ENCODE data around the gene POLR3A. TPM values are rescaled to one million over a fixed set of nuclear protein-coding genes. Genes with fewer than 3 reads are reported as not detected.

Gene POLR3A
- 10.8 and 14.1 TPM in 2 replicates for polyA plus RNA-seq (2012; rRNA removed)
- polyA plus RNA-seq (2012; cell fraction: cytosol; rRNA removed) = 7.7 and 9.0 TPM in 2 replicates
- polyA plus RNA-seq (2012; cell fraction: nucleus; rRNA removed) = 23.2 and 30.4 TPM in 2 replicates

DNA sequence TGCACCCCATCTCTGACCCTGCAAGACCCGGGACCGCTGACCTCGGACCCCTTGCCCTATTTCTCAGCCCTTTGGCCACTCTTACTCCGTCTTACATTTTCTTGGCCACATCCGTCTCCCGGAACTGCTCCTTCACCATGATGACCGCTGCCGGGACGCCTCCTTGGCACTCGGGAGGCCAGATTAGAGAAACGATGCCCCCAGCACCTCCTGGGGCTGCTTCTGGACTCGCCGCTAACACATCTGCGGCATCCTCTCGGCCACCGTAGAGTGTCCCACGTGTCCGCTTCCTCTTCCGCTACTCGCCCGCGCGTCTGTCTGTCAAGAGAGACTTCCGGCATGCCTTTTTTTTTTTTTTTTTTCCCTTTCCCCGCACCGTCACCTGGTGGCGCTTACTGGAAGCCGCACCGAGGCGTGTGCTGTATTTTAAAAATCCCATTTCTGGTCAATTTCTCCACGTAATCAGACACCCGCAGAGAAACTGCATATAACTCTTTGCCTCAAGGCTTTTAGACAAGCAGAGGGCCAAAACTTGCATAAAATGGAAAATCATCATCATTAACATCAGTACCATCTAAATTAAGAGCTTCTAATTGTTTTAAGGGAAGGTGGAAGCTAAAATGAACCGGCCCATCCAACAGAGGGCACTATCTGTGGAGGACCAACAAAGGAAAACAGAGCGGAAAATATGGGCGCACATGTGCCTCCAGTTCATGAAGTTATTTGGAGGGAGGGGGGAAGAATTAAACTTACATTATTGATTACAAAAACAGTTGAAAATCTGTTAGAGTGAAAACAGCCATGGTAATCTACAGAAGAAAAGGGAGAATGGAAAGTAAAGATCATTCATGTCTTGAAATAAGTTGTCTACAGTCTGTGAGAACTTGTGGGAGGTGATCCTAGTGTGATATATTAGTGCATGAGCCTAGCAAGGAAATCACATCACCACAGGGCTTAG, at the start of gene POLR3A:
Gene POLR3A (minus strand): TSS at position 247 of the 958 bp plus-strand sequence. CDS start 108 bp downstream, at position 139.
- peak; percentile 87 for DNase-seq
- ChIA-PET POLR2A (interaction anchor here (0.7 to 1.0 kb wide), 2 partner anchors 152 to 721 kb away, joined by 3 read pairs; no protein-coding TSS in a partner anchor), CTCF (interaction anchor here (0.6 to 1.4 kb wide), 15 partner anchors 10 to 1163 kb away, joined by 3 to 6 read pairs (median 3); no protein-coding TSS in a partner anchor)
- Histone ChIP-seq H3K27me3 (ENCODE audit: insufficient read depth) (no peaks in the 10 kb centered on the region), H3K79me2 (ENCODE audit: insufficient read depth) (peaks cover 41% of the 10 kb centered on the region), H3K4me1 (ENCODE audit: control insufficient read depth in 1 of 2, insufficient read depth in 2 of 2, low read depth in 1 of 2, low read length in 1 of 2) (peaks cover 11 to 15% of the 10 kb centered on the region in 2 experiments), H3K27ac (ENCODE audit: low read depth in 2 of 2, low read length in 1 of 2) (peak within 1 kb of the TSS; percentile 74 to 96), H3K9me3 (no peaks in the 10 kb centered on the region), H3K4me2 (peak within 1 kb of the TSS; percentile 87), H3K4me3 (ENCODE audit: low read depth in 2 of 2, low read length in 1 of 2) (peak within 1 kb of the TSS; percentile 89 to 97), H3K9me2 (no peaks in the 10 kb centered on the region), H3K9ac (peak within 1 kb of the TSS; percentile 85), H3K36me3 (replicated peaks in 1 of 2; ENCODE audit: control insufficient read depth in 1 of 2, insufficient read depth in 2 of 2, low read length in 1 of 2) (peaks cover 16 to 20% of the 10 kb centered on the region in 2 experiments), H3F3A (replicated peaks; ENCODE audit: insufficient read depth) (peaks cover 43% of the 10 kb centered on the region), H4K20me1 (ENCODE audit: insufficient read depth) (peaks cover 2% of the 10 kb centered on the region; the same call in 1 of the 2 replicates), H2AFZ (ENCODE audit: low read depth) (peak within 1 kb of the TSS; percentile 89)
- WGBS (ENCODE audit: low lambda C conversion rate) = under 1% methylated on average over 31 of the region's 35 CpGs
- TF ChIP-seq, protein P1, sequence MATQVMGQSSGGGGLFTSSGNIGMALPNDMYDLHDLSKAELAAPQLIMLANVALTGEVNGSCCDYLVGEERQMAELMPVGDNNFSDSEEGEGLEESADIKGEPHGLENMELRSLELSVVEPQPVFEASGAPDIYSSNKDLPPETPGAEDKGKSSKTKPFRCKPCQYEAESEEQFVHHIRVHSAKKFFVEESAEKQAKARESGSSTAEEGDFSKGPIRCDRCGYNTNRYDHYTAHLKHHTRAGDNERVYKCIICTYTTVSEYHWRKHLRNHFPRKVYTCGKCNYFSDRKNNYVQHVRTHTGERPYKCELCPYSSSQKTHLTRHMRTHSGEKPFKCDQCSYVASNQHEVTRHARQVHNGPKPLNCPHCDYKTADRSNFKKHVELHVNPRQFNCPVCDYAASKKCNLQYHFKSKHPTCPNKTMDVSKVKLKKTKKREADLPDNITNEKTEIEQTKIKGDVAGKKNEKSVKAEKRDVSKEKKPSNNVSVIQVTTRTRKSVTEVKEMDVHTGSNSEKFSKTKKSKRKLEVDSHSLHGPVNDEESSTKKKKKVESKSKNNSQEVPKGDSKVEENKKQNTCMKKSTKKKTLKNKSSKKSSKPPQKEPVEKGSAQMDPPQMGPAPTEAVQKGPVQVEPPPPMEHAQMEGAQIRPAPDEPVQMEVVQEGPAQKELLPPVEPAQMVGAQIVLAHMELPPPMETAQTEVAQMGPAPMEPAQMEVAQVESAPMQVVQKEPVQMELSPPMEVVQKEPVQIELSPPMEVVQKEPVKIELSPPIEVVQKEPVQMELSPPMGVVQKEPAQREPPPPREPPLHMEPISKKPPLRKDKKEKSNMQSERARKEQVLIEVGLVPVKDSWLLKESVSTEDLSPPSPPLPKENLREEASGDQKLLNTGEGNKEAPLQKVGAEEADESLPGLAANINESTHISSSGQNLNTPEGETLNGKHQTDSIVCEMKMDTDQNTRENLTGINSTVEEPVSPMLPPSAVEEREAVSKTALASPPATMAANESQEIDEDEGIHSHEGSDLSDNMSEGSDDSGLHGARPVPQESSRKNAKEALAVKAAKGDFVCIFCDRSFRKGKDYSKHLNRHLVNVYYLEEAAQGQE (IDR thresholded peaks at IDR 0.05; ENCODE audit: low read depth, low read length) = no peak
- TF ChIP-seq, protein P2, sequence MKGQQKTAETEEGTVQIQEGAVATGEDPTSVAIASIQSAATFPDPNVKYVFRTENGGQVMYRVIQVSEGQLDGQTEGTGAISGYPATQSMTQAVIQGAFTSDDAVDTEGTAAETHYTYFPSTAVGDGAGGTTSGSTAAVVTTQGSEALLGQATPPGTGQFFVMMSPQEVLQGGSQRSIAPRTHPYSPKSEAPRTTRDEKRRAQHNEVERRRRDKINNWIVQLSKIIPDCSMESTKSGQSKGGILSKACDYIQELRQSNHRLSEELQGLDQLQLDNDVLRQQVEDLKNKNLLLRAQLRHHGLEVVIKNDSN (IDR thresholded peaks at IDR 0.05; ENCODE audit: borderline replicate concordance, low read depth) = peak; percentile 98
- TF ChIP-seq RXRA (IDR thresholded peaks at IDR 0.05; ENCODE audit: borderline replicate concordance, low read depth) (no peak), FOXM1 (IDR thresholded peaks at IDR 0.05; ENCODE audit: low read depth) (no peak; the same call in 1 of the 2 replicates), MXI1 (IDR thresholded peaks at IDR 0.05; ENCODE audit: low read depth, low read length) (peak; percentile 95), MEF2A (IDR thresholded peaks at IDR 0.05; ENCODE audit: borderline replicate concordance, low read depth) (no peak), GATA2 (CRISPR knock-in tag; IDR thresholded peaks at IDR 0.05) (peak; percentile 11; the same call in 1 of the 2 replicates), SMC3 (IDR thresholded peaks at IDR 0.05; ENCODE audit: low read depth, low read length) (peak; percentile 39), GABPA (IDR thresholded peaks at IDR 0.05; ENCODE audit: low read depth) (peak; percentile 90), POLR2AphosphoS5 (IDR thresholded peaks at IDR 0.05; ENCODE audit: low read depth, low read length) (peak; percentile 86), FOXJ3 (CRISPR knock-in tag; IDR thresholded peaks at IDR 0.05) (no peak), SIN3A (IDR thresholded peaks at IDR 0.05; ENCODE audit: borderline replicate concordance, low read depth, low read length) (peak; percentile 30; the same call in 1 of the 2 replicates), ELF1 (IDR thresholded peaks at IDR 0.05) (peak; percentile 90), CHD2 (IDR thresholded peaks at IDR 0.05; ENCODE audit: low read length, partially characterized antibody) (peak; percentile 71), NFIC (IDR thresholded peaks at IDR 0.05; ENCODE audit: borderline replicate concordance) (no peak), JUND (IDR thresholded peaks at IDR 0.05) (no peak), NRF1 (IDR thresholded peaks at IDR 0.05; ENCODE audit: low read depth, low read length) (no peak), RFX5 (IDR thresholded peaks at IDR 0.05; ENCODE audit: low read length) (peak; percentile 64; the same call in 1 of the 2 replicates), TEAD4 (IDR thresholded peaks at IDR 0.05; ENCODE audit: borderline replicate concordance, insufficient read depth) (no peak), YY1 (IDR thresholded peaks at IDR 0.05; ENCODE audit: low read depth) (peak; percentile 75; the same call in 1 of the 2 replicates), TAF1 (IDR thresholded peaks at IDR 0.05; ENCODE audit: borderline replicate concordance, low read depth, low read length) (peak; percentile 83), RCOR1 (IDR thresholded peaks at IDR 0.05; ENCODE audit: low read length) (no peak), EZH2phosphoT487 (IDR thresholded peaks at IDR 0.05; ENCODE audit: borderline replicate concordance, low read depth) (no peak)
- TF ChIP-seq, protein P3, sequence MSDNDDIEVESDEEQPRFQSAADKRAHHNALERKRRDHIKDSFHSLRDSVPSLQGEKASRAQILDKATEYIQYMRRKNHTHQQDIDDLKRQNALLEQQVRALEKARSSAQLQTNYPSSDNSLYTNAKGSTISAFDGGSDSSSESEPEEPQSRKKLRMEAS (IDR thresholded peaks at IDR 0.05; ENCODE audit: low read depth) = peak; percentile 86
- TF ChIP-seq, protein P4, sequence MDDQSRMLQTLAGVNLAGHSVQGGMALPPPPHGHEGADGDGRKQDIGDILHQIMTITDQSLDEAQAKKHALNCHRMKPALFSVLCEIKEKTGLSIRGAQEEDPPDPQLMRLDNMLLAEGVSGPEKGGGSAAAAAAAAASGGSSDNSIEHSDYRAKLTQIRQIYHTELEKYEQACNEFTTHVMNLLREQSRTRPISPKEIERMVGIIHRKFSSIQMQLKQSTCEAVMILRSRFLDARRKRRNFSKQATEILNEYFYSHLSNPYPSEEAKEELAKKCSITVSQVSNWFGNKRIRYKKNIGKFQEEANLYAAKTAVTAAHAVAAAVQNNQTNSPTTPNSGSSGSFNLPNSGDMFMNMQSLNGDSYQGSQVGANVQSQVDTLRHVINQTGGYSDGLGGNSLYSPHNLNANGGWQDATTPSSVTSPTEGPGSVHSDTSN (IDR thresholded peaks at IDR 0.05) = peak; percentile 100

All from SK-N-SH (cell line).